SK-N-SH (cell line): Measurements from ENCODE around the gene TAS2R42. TPM values are rescaled to one million over a fixed set of nuclear protein-coding genes. Genes with fewer than 3 reads are reported as not detected.

Experiments used
- CTCF ChIA-PET: fragments of 300-600, 350-600 bp; formaldehyde crosslinking; extraction: SDS; loops from one replicate; lab custom pipeline; 2021; lab: Yijun Ruan, JAX
- POLR2A ChIA-PET: fragments of 350-600 bp; sonication (Branson Sonifier 250); formaldehyde crosslinking; extraction: SDS; loops from one replicate; lab custom pipeline; 2020; ENCODE audit warnings: antibody characterized with exemption, inconsistent platforms; lab: Yijun Ruan, JAX
- DNase-seq: peaks from one replicate; pipeline ENCODE4 v3.0.0; 2012
- H2AFZ ChIP-seq: fragments of 200-600 bp; sonication (generic); 2 replicates; pipeline ENCODE4 v1.8.1; 2016; ENCODE audit warnings: antibody characterized with exemption, mild to moderate bottlenecking, low read depth
- H3F3A ChIP-seq: fragments of 200-600 bp; sonication (generic); replicated peaks from 2 replicates; pipeline ENCODE3; 2016; ENCODE audit warnings: antibody characterized with exemption, mild to moderate bottlenecking; ENCODE audit not compliant: insufficient read depth
- H3K27ac ChIP-seq, 2 experiments: fragments of 200-500 bp in 1 of 2; fragments of 200-600 bp in 1 of 2; sonication (Bioruptor generic) in 1 of 2; sonication (generic), shearing (Covaris generic) in 1 of 2; 2 replicates each; pipeline versions ENCODE4 v1.5.1 to v1.6.1; 2014 to 2016; ENCODE audit warnings: low read depth in 2 of 2, inconsistent platforms in 1 of 2, low read length in 1 of 2, mild to moderate bottlenecking in 1 of 2, mixed read lengths in 1 of 2
- H3K27me3 ChIP-seq: fragments of 200-600 bp; sonication (generic), shearing (Covaris generic); 2 replicates; pipeline ENCODE4 v1.6.1; 2016; ENCODE audit warnings: mixed run types; ENCODE audit not compliant: insufficient read depth
- H3K36me3 ChIP-seq, 2 experiments: fragments of 200-500 bp in 1 of 2; fragments of 200-600 bp in 1 of 2; sonication (Bioruptor generic) in 1 of 2; sonication (generic) in 1 of 2; replicated peaks in 1 of 2; 2 replicates each; pipeline versions ENCODE3 to v1.5.1; 2014 to 2016; ENCODE audit warnings: low read length in 1 of 2, mild to moderate bottlenecking in 1 of 2; ENCODE audit not compliant: insufficient read depth in 2 of 2, control insufficient read depth in 1 of 2
- H3K4me1 ChIP-seq, 2 experiments: fragments of 200-500 bp in 1 of 2; fragments of 200-600 bp in 1 of 2; sonication (Bioruptor generic) in 1 of 2; sonication (generic), shearing (Covaris generic) in 1 of 2; 2 replicates each; pipeline versions ENCODE4 v1.5.1 to v1.6.1; 2014 to 2016; ENCODE audit warnings: low read depth in 1 of 2, low read length in 1 of 2, mixed run types in 1 of 2; ENCODE audit not compliant: insufficient read depth in 2 of 2, control insufficient read depth in 1 of 2
- H3K4me2 ChIP-seq: fragments of 200-600 bp; sonication (generic), shearing (Covaris generic); 2 replicates; pipeline ENCODE4 v1.6.1; 2017; ENCODE audit warnings: mixed run types
- H3K4me3 ChIP-seq, 2 experiments: fragments of 200-500 bp in 1 of 2; fragments of 200-600 bp in 1 of 2; sonication (Bioruptor generic) in 1 of 2; sonication (generic), shearing (Covaris generic) in 1 of 2; 2 replicates each; pipeline versions ENCODE4 v1.5.1 to v1.8.1; 2014 to 2016; ENCODE audit warnings: low read depth in 2 of 2, inconsistent platforms in 1 of 2, low read length in 1 of 2, mild to moderate bottlenecking in 1 of 2, mixed read lengths in 1 of 2, moderate library complexity in 1 of 2
- H3K79me2 ChIP-seq: fragments of 200-600 bp; sonication (generic); 2 replicates; pipeline ENCODE4 v1.8.1; 2017; ENCODE audit warnings: mild to moderate bottlenecking; ENCODE audit not compliant: insufficient read depth
- H3K9ac ChIP-seq: fragments of 200-600 bp; sonication (generic); 2 replicates; pipeline ENCODE4 v1.6.1; 2017; ENCODE audit warnings: mixed run types
- H3K9me2 ChIP-seq: fragments of 200-600 bp; sonication (generic); 2 replicates; pipeline ENCODE4 v1.6.1; 2017; ENCODE audit warnings: mixed run types
- H3K9me3 ChIP-seq: fragments of 200-600 bp; sonication (generic); 2 replicates; pipeline ENCODE4 v1.6.1; 2017; ENCODE audit warnings: mixed run types, mild to moderate bottlenecking, moderate library complexity
- H4K20me1 ChIP-seq: fragments of 200-600 bp; sonication (generic); 2 replicates; pipeline ENCODE4 v1.6.1; 2017; ENCODE audit warnings: mild to moderate bottlenecking, mixed run types; ENCODE audit not compliant: insufficient read depth
- MXI1 ChIP-seq: IDR thresholded peaks from 2 replicates; pipeline ENCODE4 v1.6.1; 2012; ENCODE audit warnings: mild to moderate bottlenecking, low read depth, low read length, improper control_type of control experiment
- RAD21 ChIP-seq: IDR thresholded peaks from 2 replicates; pipeline ENCODE4 v1.6.1; 2012; ENCODE audit warnings: mild to moderate bottlenecking, low read length
- RCOR1 ChIP-seq: fragments of 150-350 bp; IDR thresholded peaks from 2 replicates; pipeline ENCODE4 v1.6.1; 2017; ENCODE audit warnings: antibody characterized with exemption, low read length
- RFX5 ChIP-seq: IDR thresholded peaks from 2 replicates; pipeline ENCODE4 v1.6.1; 2012; ENCODE audit warnings: mild to moderate bottlenecking, improper control_type of control experiment, low read length
- SMC3 ChIP-seq: IDR thresholded peaks from 2 replicates; pipeline ENCODE4 v1.6.1; 2012; ENCODE audit warnings: low read depth, low read length, improper control_type of control experiment
- TAF1 ChIP-seq: IDR thresholded peaks from 2 replicates; pipeline ENCODE4 v1.6.1; 2012; ENCODE audit warnings: low read depth, mild to moderate bottlenecking, low read length, moderate library complexity, borderline replicate concordance
- WGBS: methylation state at CpG from one replicate; pipeline ENCODE4 v1.1.6; 2017; ENCODE audit warnings: low lambda C conversion rate; 5-methylcytosine and 5-hydroxymethylcytosine counted together
- polyA plus RNA-seq, 3 experiments: library from polyadenylated mRNA; depleted of rRNA; stranded (reverse); fragments of >200 nt; gene quantifications; 2 replicates each; pipeline ENCODE4 v1.2.3, GENCODE V29; 2012
- TF ChIP-seq, protein P1 (sequence below): fragments of 150-350 bp; IDR thresholded peaks from 2 replicates; pipeline ENCODE4 v1.6.1; 2016; ENCODE audit warnings: mild to moderate bottlenecking, low read depth, low read length
- TF ChIP-seq, protein P2 (sequence below): IDR thresholded peaks from 2 replicates; pipeline ENCODE4 v1.6.1; 2012; ENCODE audit warnings: mild to moderate bottlenecking, low read depth, low read length, moderate library complexity
- TF ChIP-seq, protein P3 (sequence below): IDR thresholded peaks from 2 replicates; pipeline ENCODE4; 2012

Gene TAS2R42
- polyA plus RNA-seq, 1 of the 3 experiments (the other 2 are of a cell fraction) = not detected

DNA sequence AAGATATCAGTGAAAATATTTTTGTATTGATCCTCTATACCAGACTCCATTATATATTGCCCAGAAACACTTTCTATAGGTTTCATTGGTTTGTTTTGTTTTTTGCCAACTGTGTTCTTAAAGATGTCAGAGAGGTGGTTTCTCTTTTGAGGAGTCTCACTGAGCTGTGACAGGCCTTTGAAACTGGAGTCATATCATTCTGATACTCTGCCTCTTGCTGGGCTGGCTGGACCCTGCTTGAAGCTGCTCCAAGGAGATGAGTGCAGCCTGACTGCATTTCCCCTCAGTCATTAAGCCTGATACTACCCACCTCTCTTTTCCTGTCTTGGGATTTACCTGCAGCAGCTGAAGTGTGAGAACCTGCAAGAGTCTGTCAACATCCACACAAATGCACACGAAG lies 35.9 kb downstream of the TAS2R42 start (continued):
- TF ChIP-seq, protein P1, sequence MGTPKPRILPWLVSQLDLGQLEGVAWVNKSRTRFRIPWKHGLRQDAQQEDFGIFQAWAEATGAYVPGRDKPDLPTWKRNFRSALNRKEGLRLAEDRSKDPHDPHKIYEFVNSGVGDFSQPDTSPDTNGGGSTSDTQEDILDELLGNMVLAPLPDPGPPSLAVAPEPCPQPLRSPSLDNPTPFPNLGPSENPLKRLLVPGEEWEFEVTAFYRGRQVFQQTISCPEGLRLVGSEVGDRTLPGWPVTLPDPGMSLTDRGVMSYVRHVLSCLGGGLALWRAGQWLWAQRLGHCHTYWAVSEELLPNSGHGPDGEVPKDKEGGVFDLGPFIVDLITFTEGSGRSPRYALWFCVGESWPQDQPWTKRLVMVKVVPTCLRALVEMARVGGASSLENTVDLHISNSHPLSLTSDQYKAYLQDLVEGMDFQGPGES = no peak
- TF ChIP-seq, protein P2, sequence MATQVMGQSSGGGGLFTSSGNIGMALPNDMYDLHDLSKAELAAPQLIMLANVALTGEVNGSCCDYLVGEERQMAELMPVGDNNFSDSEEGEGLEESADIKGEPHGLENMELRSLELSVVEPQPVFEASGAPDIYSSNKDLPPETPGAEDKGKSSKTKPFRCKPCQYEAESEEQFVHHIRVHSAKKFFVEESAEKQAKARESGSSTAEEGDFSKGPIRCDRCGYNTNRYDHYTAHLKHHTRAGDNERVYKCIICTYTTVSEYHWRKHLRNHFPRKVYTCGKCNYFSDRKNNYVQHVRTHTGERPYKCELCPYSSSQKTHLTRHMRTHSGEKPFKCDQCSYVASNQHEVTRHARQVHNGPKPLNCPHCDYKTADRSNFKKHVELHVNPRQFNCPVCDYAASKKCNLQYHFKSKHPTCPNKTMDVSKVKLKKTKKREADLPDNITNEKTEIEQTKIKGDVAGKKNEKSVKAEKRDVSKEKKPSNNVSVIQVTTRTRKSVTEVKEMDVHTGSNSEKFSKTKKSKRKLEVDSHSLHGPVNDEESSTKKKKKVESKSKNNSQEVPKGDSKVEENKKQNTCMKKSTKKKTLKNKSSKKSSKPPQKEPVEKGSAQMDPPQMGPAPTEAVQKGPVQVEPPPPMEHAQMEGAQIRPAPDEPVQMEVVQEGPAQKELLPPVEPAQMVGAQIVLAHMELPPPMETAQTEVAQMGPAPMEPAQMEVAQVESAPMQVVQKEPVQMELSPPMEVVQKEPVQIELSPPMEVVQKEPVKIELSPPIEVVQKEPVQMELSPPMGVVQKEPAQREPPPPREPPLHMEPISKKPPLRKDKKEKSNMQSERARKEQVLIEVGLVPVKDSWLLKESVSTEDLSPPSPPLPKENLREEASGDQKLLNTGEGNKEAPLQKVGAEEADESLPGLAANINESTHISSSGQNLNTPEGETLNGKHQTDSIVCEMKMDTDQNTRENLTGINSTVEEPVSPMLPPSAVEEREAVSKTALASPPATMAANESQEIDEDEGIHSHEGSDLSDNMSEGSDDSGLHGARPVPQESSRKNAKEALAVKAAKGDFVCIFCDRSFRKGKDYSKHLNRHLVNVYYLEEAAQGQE = no peak
- TF ChIP-seq TAF1 = no peak

DNA sequence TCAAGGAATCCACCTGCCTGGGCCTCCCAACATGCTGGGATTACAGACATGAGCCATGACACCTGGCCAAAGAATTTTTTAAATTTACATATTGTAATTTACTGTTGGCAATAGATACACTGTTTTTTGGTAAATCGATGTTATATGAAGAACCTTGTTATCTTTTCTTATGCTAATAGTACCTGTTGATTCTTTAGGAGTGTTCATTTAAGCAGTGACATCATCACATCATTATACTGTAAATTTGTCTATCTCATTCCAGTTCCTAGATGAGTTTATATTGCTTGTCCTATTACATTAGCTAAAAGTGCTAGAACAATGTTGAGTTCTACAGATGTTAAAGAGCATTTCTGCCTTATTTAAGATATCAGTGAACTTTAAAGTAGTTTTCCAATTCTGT lies 39.3 kb downstream of the TAS2R42 start:
- Histone ChIP-seq H2AFZ (no peak overlapping the region), H3K27ac (no peak overlapping the region), H4K20me1 (0 out of 2 replicates have a peak, but pooled peaks cover 7% of the 10 kb centered on the region), H3K9me2 (no peaks in the 10 kb centered on the region), H3K79me2 (peaks cover 66% of the 10 kb centered on the region), H3K4me3 (no peak overlapping the region), H3K27me3 (no peaks in the 10 kb centered on the region), H3K4me1 (no peaks in the 10 kb centered on the region), H3K36me3 (peaks cover 4 to 17% of the 10 kb centered on the region in 2 experiments), H3K9ac (no peak overlapping the region), H3F3A (no peaks in the 10 kb centered on the region), H3K9me3 (no peaks in the 10 kb centered on the region)
- no peak for DNase-seq
- POLR2A ChIA-PET = no interaction called here
- CTCF ChIA-PET = no interaction called here
- TF ChIP-seq TAF1 (no peak), SMC3 (no peak), MXI1 (no peak), RFX5 (no peak), RAD21 (no peak), RCOR1 (no peak)
- TF ChIP-seq, protein P3, sequence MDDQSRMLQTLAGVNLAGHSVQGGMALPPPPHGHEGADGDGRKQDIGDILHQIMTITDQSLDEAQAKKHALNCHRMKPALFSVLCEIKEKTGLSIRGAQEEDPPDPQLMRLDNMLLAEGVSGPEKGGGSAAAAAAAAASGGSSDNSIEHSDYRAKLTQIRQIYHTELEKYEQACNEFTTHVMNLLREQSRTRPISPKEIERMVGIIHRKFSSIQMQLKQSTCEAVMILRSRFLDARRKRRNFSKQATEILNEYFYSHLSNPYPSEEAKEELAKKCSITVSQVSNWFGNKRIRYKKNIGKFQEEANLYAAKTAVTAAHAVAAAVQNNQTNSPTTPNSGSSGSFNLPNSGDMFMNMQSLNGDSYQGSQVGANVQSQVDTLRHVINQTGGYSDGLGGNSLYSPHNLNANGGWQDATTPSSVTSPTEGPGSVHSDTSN = no peak
- TF ChIP-seq, protein P2 = no peak
- TF ChIP-seq, all 33 proteins: peak for 0
- WGBS = 100% methylated on average over 1 of the region's 1 CpG
- H3K4me2 ChIP-seq = no peak overlapping the region
